K562 (cell line): Measurements from ENCODE around the gene COX5A. TPM values are rescaled to one million over a fixed set of nuclear protein-coding genes. Genes with fewer than 3 reads are reported as not detected.

Experiments
- ARID3B ChIP-seq: fragments of 250-450 bp; sonication (Bioruptor Pico); IDR thresholded peaks from 2 replicates; pipeline ENCODE4 v1.4.0; 2020; ENCODE audit warnings: borderline replicate concordance
- EP300 ChIP-seq: IDR thresholded peaks from 2 replicates; pipeline ENCODE4 v1.6.1; 2012; ENCODE audit warnings: low read length, improper control_type of control experiment
- EP400 ChIP-seq: fragments of 450-650 bp; IDR thresholded peaks from 2 replicates; pipeline ENCODE4 v1.6.1; 2017; ENCODE audit warnings: antibody characterized with exemption, mild to moderate bottlenecking, moderate library complexity
- FOXM1 ChIP-seq, 2 experiments: fragments of 450-650 bp in 1 of 2; sonication (generic) in 1 of 2; formaldehyde crosslinking in 1 of 2; IDR thresholded peaks; 2 replicates each; pipeline versions ENCODE4 v1.6.1 to v1.9.0; 2017 to 2022; ENCODE audit warnings: low read depth in 2 of 2, mild to moderate bottlenecking in 2 of 2, missing genetic modification reagents in 1 of 2, moderate library complexity in 1 of 2
- MEIS2 ChIP-seq: fragments of 450-650 bp; IDR thresholded peaks from 2 replicates; pipeline ENCODE4 v1.6.1; 2014; ENCODE audit warnings: mild to moderate bottlenecking; ENCODE audit not compliant: partially characterized antibody
- MNT ChIP-seq, 2 experiments: fragments of 450-650 bp; conservative IDR thresholded peaks; 2 replicates each; pipeline ENCODE4 v1.6.1; 2017; ENCODE audit warnings: mild to moderate bottlenecking in 2 of 2, moderate library complexity in 2 of 2
- MTA1 ChIP-seq: fragments of 450-650 bp; IDR thresholded peaks from 2 replicates; pipeline ENCODE4 v1.6.1; 2017; ENCODE audit warnings: borderline replicate concordance
- NFXL1 ChIP-seq: fragments of 450-650 bp; formaldehyde crosslinking; IDR thresholded peaks from 2 replicates; pipeline ENCODE4 v1.4.0; 2021; ENCODE audit warnings: mild to moderate bottlenecking
- NR3C1 ChIP-seq: sonication (generic); formaldehyde crosslinking; IDR thresholded peaks from 2 replicates; pipeline ENCODE4 v1.8.1; 2022; ENCODE audit warnings: missing genetic modification reagents
- PHB2 ChIP-seq: fragments of 450-650 bp; IDR thresholded peaks from 2 replicates; pipeline ENCODE4 v1.6.1; 2017; ENCODE audit warnings: low read depth
- PML ChIP-seq: IDR thresholded peaks from 2 replicates; pipeline ENCODE4 v1.6.1; 2012; ENCODE audit warnings: low read length, inconsistent platforms
- PRMT5 ChIP-seq: sonication (generic); formaldehyde crosslinking; IDR thresholded peaks from 2 replicates; pipeline ENCODE4 v1.5.0; 2020; ENCODE audit warnings: missing genetic modification reagents
- SAFB2 ChIP-seq: fragments of 200-400 bp; formaldehyde crosslinking; IDR thresholded peaks from 2 replicates; pipeline ENCODE4 v1.6.1; 2018; ENCODE audit warnings: borderline replicate concordance, low read length, low read depth, moderate library complexity; ENCODE audit not compliant: severe bottlenecking
- SMAD1 ChIP-seq: fragments of 150-350 bp; IDR thresholded peaks from 2 replicates; pipeline ENCODE4 v1.6.1; 2014; ENCODE audit warnings: low read length, low read depth; ENCODE audit not compliant: partially characterized antibody
- SMARCB1 ChIP-seq: IDR thresholded peaks from 2 replicates; pipeline ENCODE4 v1.6.1; 2011; ENCODE audit warnings: improper control_type of control experiment, low read depth; ENCODE audit not compliant: insufficient read length
- TRIM24 ChIP-seq, 2 experiments: fragments of 450-650 bp; IDR thresholded peaks; 2 replicates each; pipeline ENCODE4 v1.6.1; 2016
- ZBED1 ChIP-seq: IDR thresholded peaks from 2 replicates; pipeline ENCODE4 v1.6.1; 2014
- ZHX1 ChIP-seq: fragments of 150-350 bp; conservative IDR thresholded peaks from 2 replicates; pipeline ENCODE4 v1.6.1; 2014; ENCODE audit warnings: low read length
- ZKSCAN3 ChIP-seq: fragments of 250-450 bp; sonication (Bioruptor Pico); IDR thresholded peaks from 2 replicates; pipeline ENCODE4 v1.4.0; 2020
- ZNF23 ChIP-seq: fragments of 250-450 bp; sonication (Bioruptor Pico); IDR thresholded peaks from 2 replicates; pipeline ENCODE4 v1.4.0; 2020; ENCODE audit warnings: mild to moderate bottlenecking
- ZNF511 ChIP-seq: sonication (generic); formaldehyde crosslinking; IDR thresholded peaks from 2 replicates; pipeline ENCODE4 v1.8.0; 2022; ENCODE audit warnings: mild to moderate bottlenecking, missing genetic modification reagents
- ZNF696 ChIP-seq: fragments of 250-450 bp; sonication (Bioruptor Pico); conservative IDR thresholded peaks from 2 replicates; pipeline ENCODE4 v1.4.0; 2020; ENCODE audit warnings: mild to moderate bottlenecking, moderate library complexity
- ZNF76 ChIP-seq: fragments of 250-450 bp; sonication (Bioruptor Pico); IDR thresholded peaks from 2 replicates; pipeline ENCODE4 v1.4.0; 2020; ENCODE audit warnings: mild to moderate bottlenecking, moderate library complexity, borderline replicate concordance
- polyA plus RNA-seq, 8 experiments: library from polyadenylated mRNA; depleted of rRNA in 4 of 8; stranded (reverse) in 5 of 8; unstranded in 3 of 8; fragments of >200 nt; fragmentation: Nextera tagmentation in 2 of 8; fragmentation: Illumina TruSeq in 1 of 8; extraction: Ambion mirVana in 2 of 8; extraction: Trizol in 1 of 8; gene quantifications; 2 replicates each; pipeline versions ENCODE4 v1.2.1 to v1.2.3, GENCODE V29; 2011 to 2014; ENCODE audit warnings: inconsistent platforms in 1 of 8, missing spikeins in 1 of 8
- total RNA-seq, 7 experiments: library from RNA; depleted of rRNA in 6 of 7; stranded (reverse); fragments of >200 nt in 6 of 7; fragmentation: Illumina TruSeq in 2 of 7; extraction: Trizol in 2 of 7; gene quantifications; 2 replicates each; pipeline versions ENCODE4 v1.2.1 to v1.2.3, GENCODE V29; 2011 to 2021; ENCODE audit warnings: low replicate concordance in 1 of 7

COX5A gene
- total and polyA plus RNA-seq, 9 of the 15 experiments (the other 6 are each of a cell fraction or from before 2014, with no cell fraction given): 86.8 to 553 (median 371) TPM

GRCh38 chr15:74955796-74956647 lies 18.1 kb upstream of the COX5A start (continued):
- TF ChIP-seq MNT (conservative IDR thresholded peaks at IDR 0.05) (peak; percentile 82 to 92), SAFB2 (no peak), ZBED1 (no peak), ZNF696 (CRISPR knock-in tag) (no peak), NFXL1 (CRISPR knock-in tag) (no peak), TRIM24 (IDR thresholded peaks at IDR 0.05) (no peak), ARID3B (CRISPR knock-in tag) (no peak), ZNF511 (CRISPR knock-in tag) (peak; percentile 100), FOXM1 (IDR thresholded peaks at IDR 0.05; ENCODE audit: low read depth) (no peak), FOXM1 (CRISPR knock-in tag; IDR thresholded peaks at IDR 0.05; ENCODE audit: low read depth) (peak; percentile 98), PRMT5 (CRISPR knock-in tag) (peak; percentile 89), SMARCB1 (no peak), NR3C1 (peak; percentile 99), PML (no peak), MTA1 (peak; percentile 61; the same call in 1 of the 2 replicates), ZNF76 (CRISPR knock-in tag) (no peak), ZHX1 (no peak), ZNF23 (CRISPR knock-in tag) (no peak), EP300 (no peak), PHB2 (no peak), MEIS2 (no peak), SMAD1 (no peak), ZKSCAN3 (no peak), EP400 (peak; percentile 91)
